Measurements from ENCODE around the gene TLE4. TPM values are rescaled to one million over a fixed set of nuclear protein-coding genes. Genes with fewer than 3 reads are reported as not detected.

TLE4 gene
- total and polyA plus RNA-seq, 12 donors: 11.8 to 70.5 (median 42.9) TPM

DNA sequence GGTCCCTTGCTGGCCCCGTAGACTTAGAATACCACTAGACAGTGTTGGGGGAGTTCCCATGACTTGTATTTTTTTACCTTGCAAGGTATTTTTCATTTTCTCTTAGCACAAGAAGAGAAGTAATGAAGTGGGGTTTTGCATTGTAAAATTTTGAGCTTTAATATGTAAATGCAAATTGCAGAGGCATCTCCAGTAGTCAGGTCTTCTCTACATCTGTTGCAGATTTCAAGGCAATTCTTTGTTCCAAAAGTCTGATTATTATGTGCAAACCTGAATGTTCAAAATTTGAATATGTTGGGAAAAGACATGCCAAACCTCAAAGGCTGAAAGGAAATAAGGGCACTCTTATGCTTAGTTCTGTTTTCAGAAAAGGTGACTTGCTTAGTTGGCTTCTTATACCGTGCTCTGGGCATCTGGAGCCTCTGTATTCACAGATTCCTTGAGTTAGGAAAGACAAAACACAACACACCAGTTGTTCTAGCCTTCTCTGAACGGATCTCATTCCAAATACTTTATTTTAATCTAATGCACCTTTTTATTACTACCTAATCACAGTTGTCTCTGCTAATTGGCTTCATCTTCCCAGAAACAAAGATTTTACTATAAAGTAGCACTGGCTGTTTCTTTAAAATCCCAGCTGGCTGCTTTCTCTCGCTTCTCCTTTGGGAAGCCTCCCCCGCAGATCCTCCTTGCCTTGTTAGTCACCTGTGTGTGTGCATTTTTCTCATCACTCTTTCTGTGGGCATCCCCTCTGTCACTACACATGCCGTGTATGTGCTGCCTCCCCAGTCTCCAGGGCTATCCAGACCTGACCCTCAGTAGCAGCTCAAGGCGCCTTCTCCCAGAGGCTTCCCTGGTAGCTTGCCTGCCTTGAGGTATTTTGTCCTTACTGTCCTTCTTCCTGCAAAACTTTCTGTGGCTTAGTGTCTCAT, 138.2 kb downstream of the TLE4 start:
- Histone ChIP-seq H3K4me1 (replicated peaks in 1 of 2) (no peaks in the 10 kb centered on the region), H3K4me3 (no peak overlapping the region), H3K27ac (no peak overlapping the region), H3K36me3 (replicated peaks in 1 of 2) (peaks cover 0 to 37% of the 10 kb centered on the region in 2 donors), H3K27me3 (no peaks in the 10 kb centered on the region), H3K9me3 (replicated peaks in 1 of 3) (no peaks in the 10 kb centered on the region)
- no peak for DNase-seq
- TF ChIP-seq POLR2A (IDR thresholded peaks at IDR 0.05): no peak
- TF ChIP-seq, protein P1, sequence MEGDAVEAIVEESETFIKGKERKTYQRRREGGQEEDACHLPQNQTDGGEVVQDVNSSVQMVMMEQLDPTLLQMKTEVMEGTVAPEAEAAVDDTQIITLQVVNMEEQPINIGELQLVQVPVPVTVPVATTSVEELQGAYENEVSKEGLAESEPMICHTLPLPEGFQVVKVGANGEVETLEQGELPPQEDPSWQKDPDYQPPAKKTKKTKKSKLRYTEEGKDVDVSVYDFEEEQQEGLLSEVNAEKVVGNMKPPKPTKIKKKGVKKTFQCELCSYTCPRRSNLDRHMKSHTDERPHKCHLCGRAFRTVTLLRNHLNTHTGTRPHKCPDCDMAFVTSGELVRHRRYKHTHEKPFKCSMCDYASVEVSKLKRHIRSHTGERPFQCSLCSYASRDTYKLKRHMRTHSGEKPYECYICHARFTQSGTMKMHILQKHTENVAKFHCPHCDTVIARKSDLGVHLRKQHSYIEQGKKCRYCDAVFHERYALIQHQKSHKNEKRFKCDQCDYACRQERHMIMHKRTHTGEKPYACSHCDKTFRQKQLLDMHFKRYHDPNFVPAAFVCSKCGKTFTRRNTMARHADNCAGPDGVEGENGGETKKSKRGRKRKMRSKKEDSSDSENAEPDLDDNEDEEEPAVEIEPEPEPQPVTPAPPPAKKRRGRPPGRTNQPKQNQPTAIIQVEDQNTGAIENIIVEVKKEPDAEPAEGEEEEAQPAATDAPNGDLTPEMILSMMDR (IDR thresholded peaks at IDR 0.05): no peak
- WGBS, 4 donors: 94 to 97% (median 95%) methylated on average over 7 of the region's 7 CpGs
- intact Hi-C loops (cut with DNase I): loop anchor here in 1 of 2 donors (10.0 kb wide), 1 partner anchor 145 kb away; no protein-coding TSS in a partner anchor

DNA sequence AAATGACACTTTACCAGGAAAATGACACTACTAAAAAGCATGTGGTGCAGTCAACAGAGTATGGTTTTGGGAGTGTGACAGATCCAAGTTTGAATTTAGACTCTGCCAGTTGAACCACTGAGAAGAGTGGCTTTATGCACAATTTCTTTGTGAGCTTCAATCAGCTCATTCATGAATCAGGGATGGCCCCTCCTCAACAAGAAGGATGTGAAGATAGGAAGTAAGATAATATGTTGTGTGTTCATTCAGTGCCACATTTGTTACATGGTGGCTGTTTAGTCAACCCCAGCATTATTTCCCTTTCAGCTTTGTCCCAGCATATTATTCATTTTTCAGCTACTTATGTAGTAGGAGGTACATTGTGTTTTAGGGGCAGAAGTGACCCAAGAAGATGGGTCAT, 140.1 kb downstream of the TLE4 start:
- Histone ChIP-seq H3K36me3 (replicated peaks in 1 of 2) (peaks cover 0 to 43% of the 10 kb centered on the region in 2 donors), H3K27ac (no peak overlapping the region), H3K4me3 (no peak overlapping the region), H3K9me3 (replicated peaks in 1 of 3) (no peaks in the 10 kb centered on the region), H3K27me3 (no peaks in the 10 kb centered on the region), H3K4me1 (replicated peaks in 1 of 2) (no peaks in the 10 kb centered on the region)
- no peak for TF ChIP-seq POLR2A (IDR thresholded peaks at IDR 0.05)
- TF ChIP-seq, protein P1 (IDR thresholded peaks at IDR 0.05): no peak
- DNase-seq: no peak
- intact Hi-C loops (cut with DNase I): loop anchor here in 1 of 2 donors (10.0 kb wide), 1 partner anchor 147 kb away; no protein-coding TSS in a partner anchor

DNA sequence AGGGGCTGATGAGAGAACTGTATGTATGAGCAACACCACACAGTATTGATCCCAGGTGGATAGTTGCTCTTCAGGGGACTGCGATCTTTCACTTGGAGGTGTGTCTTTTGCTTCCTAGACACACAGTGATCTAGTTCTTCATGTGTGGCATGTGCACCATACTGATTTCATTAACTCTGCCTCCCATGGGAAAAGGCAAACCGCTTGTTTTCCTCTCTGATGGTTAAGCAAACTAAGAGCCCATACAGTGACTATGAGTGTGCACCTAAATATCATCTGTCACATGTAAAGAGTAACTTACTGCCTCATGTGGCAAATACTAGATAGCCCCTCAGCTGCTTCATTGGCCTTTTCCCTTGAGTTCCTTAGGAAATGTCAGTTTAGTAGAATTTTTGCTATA, 147.3 kb downstream of the TLE4 start:
- H3K4me3 ChIP-seq: no peak overlapping the region
- no peaks in the 10 kb centered on the region for H3K27me3 ChIP-seq
- H3K4me1 ChIP-seq (replicated peaks in 1 of 2): no peaks in the 10 kb centered on the region
- TF ChIP-seq POLR2A (IDR thresholded peaks at IDR 0.05): no peak
- TF ChIP-seq, protein P1 (IDR thresholded peaks at IDR 0.05): no peak
- 94 to 100% (median 95%) methylated on average over 2 of the region's 2 CpGs for WGBS, 4 donors
- no peak for DNase-seq
- intact Hi-C loops (cut with DNase I): loop anchor here in 1 of 2 donors (10.0 kb wide), 1 partner anchor 154 kb away; no protein-coding TSS in a partner anchor
- H3K36me3 ChIP-seq (replicated peaks in 1 of 2): peaks cover 0 to 69% of the 10 kb centered on the region in 2 donors
- H3K27ac ChIP-seq: no peak overlapping the region
- H3K9me3 ChIP-seq (replicated peaks in 1 of 3): no peaks in the 10 kb centered on the region

DNA sequence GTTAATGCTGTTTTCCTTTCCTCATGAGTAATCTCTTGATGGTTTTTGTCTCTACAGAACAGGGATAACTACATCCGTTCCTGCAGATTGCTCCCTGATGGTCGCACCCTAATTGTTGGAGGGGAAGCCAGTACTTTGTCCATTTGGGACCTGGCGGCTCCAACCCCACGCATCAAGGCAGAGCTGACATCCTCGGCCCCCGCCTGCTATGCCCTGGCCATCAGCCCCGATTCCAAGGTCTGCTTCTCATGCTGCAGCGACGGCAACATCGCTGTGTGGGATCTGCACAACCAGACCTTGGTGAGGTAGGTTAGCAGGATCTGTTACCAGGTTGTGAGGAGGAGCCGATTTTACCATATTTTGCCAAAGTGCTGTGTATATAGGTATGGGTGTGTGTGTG, 148.2 kb downstream of the TLE4 start:
- Histone ChIP-seq H3K36me3 (replicated peaks in 1 of 2) (peaks cover 0 to 69% of the 10 kb centered on the region in 2 donors), H3K27me3 (no peaks in the 10 kb centered on the region)
- WGBS, 4 donors: 96 to 98% (median 97%) methylated on average over 11 of the region's 11 CpGs

More for the DNA sequence above, 148.2 kb downstream of the TLE4 start:
- intact Hi-C loops (cut with DNase I): loop anchor here in 1 of 2 donors (10.0 kb wide), 1 partner anchor 155 kb away; no protein-coding TSS in a partner anchor
- DNase-seq: no peak
- Histone ChIP-seq H3K4me3 (no peak overlapping the region), H3K27ac (no peak overlapping the region), H3K9me3 (replicated peaks in 1 of 3) (no peaks in the 10 kb centered on the region), H3K4me1 (replicated peaks in 1 of 2) (no peaks in the 10 kb centered on the region)
- TF ChIP-seq, protein P1 (IDR thresholded peaks at IDR 0.05): no peak
- TF ChIP-seq POLR2A (IDR thresholded peaks at IDR 0.05): no peak
